ENCODE data around the gene CTNND2. TPM values are rescaled to one million over a fixed set of nuclear protein-coding genes. Genes with fewer than 3 reads are reported as not detected.

Gene CTNND2
- total RNA-seq, 1 experiment from 2014 or later, result 7.0 TPM

- peaks cover 12% of the 10 kb centered on the region for H3K27me3 Mint-ChIP-seq (ENCODE audit: low read depth)
- no peaks in the 10 kb centered on the region; a peak in 1 of 5 replicates for H3K9me3 Mint-ChIP-seq
- H3K14ac ChIP-seq (ENCODE audit: insufficient read depth, low read length), result no peak overlapping the region
- no peak overlapping the region for H2BK20ac ChIP-seq (ENCODE audit: low read depth, low read length, poor library complexity, severe bottlenecking)
- H3K9ac ChIP-seq (ENCODE audit: extremely low read depth, insufficient read length, low read length), result no peak overlapping the region
- no peak overlapping the region for H3K23ac ChIP-seq (ENCODE audit: insufficient read length, low read depth, low read length)
- H3K36me3 Mint-ChIP-seq (ENCODE audit: insufficient read depth in 1 of 3, low read depth in 3 of 3), result no peaks in the 10 kb centered on the region
- no peak overlapping the region for H3K4me2 ChIP-seq (ENCODE audit: insufficient read depth, insufficient read length, low read length)
- no peak overlapping the region for H4K8ac ChIP-seq (replicated peaks; ENCODE audit: insufficient read length, low read depth, low read length)
- no peak overlapping the region for H2BK15ac ChIP-seq (ENCODE audit: low read depth, low read length)
- no peak overlapping the region for H3K18ac ChIP-seq (ENCODE audit: insufficient read length, low read depth, low read length)
- H2BK120ac ChIP-seq (ENCODE audit: low read depth, low read length, poor library complexity, severe bottlenecking), result no peak overlapping the region
- no peak overlapping the region for H3K4ac ChIP-seq (ENCODE audit: low read depth, low read length)
- no peak overlapping the region for H2AFZ ChIP-seq (ENCODE audit: low read length)
- DNase-seq, result no peak
- H3K9me3 ChIP-seq (ENCODE audit: control insufficient read depth, low read depth, low read length), result no peaks in the 10 kb centered on the region
- H4K5ac ChIP-seq (ENCODE audit: insufficient read length, low read depth, low read length), result no peak overlapping the region
- H2AK5ac ChIP-seq (ENCODE audit: insufficient read length, low read length), result no peak overlapping the region
- no peak overlapping the region for H3K56ac ChIP-seq (ENCODE audit: insufficient read length, low read depth, low read length)
- H3K4me1 Mint-ChIP-seq, result peaks cover 4 to 7% of the 10 kb centered on the region in 2 experiments; a peak in 3 of 4 replicates
- TF ChIP-seq CTCF (conservative IDR thresholded peaks at IDR 0.05), result no peak
- H4K20me1 ChIP-seq (ENCODE audit: control insufficient read depth, insufficient read depth, insufficient read length), result no peaks in the 10 kb centered on the region
- no peak overlapping the region for H3K27ac ChIP-seq (ENCODE audit: insufficient read length, low read depth, low read length)
- no peak overlapping the region for H3K4me3 Mint-ChIP-seq
- H3K4me1 ChIP-seq (ENCODE audit: insufficient read depth, low read length), result no peaks in the 10 kb centered on the region
- H3K79me1 ChIP-seq (ENCODE audit: insufficient read depth, low read depth, low read length, poor library complexity, severe bottlenecking), result no peaks in the 10 kb centered on the region
- H4K91ac ChIP-seq (ENCODE audit: insufficient read length, low read depth, low read length), result no peak overlapping the region
- no peaks in the 10 kb centered on the region for H3K27me3 ChIP-seq (ENCODE audit: insufficient read depth, low read length)
- no peak overlapping the region for H2BK12ac ChIP-seq (ENCODE audit: insufficient read length, low read depth, low read length)
- no peak overlapping the region for H3T11ph ChIP-seq (ENCODE audit: low read length)
- no peaks in the 10 kb centered on the region for H3K79me2 ChIP-seq (ENCODE audit: insufficient read depth, low read length)
- H3K23me2 ChIP-seq (ENCODE audit: insufficient read length, low read depth, low read length, poor library complexity, severe bottlenecking), result no peaks in the 10 kb centered on the region
- no peak overlapping the region for H2BK5ac ChIP-seq (ENCODE audit: insufficient read length, low read length)
- no peak overlapping the region for H3K27ac Mint-ChIP-seq
- WGBS (ENCODE audit: extremely low coverage, insufficient read length, low lambda C conversion rate), result no CpG with 5 or more reads among the region's 5 CpGs
Observed at GRCh38 chr5:11894992-11895391, 9.3 kb downstream of the CTNND2 start.
